IPS DF 4.7 (cell line): Measurements from ENCODE around the gene BCL2L14.

Source experiments
- DNase-seq: peaks from one replicate; pipeline ENCODE4 v3.0.0-alpha.2; 2013; ENCODE audit warnings: low spot score; ENCODE audit errors: extremely low read depth

Gene BCL2L14

DNA sequence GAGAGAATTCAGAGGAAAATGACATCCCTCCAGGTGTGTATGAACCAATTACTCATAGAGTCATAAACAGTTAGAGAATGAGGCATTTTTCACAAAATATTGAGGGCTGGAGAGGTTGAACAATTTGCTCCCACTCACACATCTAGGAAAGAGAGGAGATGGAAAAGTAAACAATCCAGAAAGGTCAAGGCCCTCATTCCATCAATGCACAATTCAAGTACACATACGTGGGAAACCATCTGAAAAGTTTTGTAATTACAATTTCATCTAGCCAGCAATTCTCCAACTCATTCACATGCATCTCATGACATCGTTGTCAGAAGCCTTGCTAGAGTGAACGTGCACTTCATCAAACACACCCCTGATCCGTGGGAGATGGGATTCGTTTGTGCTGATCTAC, 15.7 kb upstream of the BCL2L14 start:
- DNase-seq = no peak

DNA sequence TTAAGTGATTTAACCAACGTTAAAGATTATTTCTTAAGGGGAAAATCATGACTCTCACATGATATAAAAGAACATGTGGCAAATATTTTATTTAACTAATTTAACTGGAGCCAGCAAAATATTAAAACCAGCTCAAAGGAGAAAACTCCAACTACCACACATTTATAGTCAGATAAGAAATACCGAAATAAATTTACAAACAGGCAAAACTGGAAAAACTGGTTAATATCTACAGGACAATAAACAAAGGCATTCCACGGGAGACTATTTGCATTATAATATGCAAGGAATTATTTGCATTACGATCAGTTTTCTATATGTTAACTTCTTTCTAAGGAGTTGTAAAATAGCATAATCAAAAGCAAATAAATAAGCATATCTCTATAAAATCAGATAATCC, 13.8 kb upstream of the BCL2L14 start:
- no peak for DNase-seq

- DNase-seq = no peak
Measured at GRCh38 chr12:12064596-12064995, 6.1 kb upstream of the BCL2L14 start.

- no peak for DNase-seq
Measured at GRCh38 chr12:12068751-12069150, 2.0 kb upstream of the BCL2L14 start.

GRCh38 chr12:12069821-12070548, 754 bp upstream of the BCL2L14 start:
- DNase-seq = no peak

DNA sequence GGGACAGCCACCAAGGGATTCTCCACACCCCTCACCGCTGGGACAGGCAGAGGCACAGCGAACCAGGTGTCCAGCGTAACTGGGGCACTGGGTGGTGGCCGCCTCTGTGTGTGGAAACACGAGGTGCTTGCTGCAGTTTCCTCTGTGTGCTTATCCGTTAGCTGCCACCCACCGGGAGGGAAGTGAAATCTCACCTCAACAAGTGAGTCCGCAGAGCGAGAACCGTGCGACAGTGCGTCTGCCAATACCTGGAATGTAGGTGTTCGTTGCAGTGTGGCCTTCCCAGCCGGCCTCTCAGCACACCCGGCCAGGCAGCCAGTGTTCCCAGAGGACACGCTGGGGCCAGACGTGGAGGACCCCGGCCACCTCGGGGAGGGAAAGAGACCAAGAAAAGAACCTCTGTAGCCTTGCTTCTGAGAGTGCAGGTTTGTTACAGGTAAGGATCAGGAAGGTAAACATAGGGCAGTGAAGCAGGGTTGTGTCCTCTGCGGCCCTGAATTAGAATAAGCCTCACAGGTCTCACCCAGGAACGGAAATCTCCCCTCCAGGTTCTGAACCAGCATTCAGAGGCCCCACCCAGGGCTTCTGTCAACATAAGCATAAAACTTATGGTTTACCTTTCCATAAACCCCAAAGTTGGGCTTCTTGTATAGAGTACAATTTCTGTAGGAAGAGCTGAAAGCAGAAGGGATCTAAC, 1.5 kb downstream of the BCL2L14 start:
- DNase-seq = no peak

DNA sequence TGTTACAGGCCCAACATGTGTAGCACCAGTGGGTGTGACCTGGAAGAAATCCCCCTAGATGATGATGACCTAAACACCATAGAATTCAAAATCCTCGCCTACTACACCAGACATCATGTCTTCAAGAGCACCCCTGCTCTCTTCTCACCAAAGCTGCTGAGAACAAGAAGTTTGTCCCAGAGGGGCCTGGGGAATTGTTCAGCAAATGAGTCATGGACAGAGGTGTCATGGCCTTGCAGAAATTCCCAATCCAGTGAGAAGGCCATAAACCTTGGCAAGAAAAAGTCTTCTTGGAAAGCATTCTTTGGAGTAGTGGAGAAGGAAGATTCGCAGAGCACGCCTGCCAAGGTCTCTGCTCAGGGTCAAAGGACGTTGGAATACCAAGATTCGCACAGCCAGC, 8.6 kb downstream of the BCL2L14 start:
- DNase-seq = no peak

DNA sequence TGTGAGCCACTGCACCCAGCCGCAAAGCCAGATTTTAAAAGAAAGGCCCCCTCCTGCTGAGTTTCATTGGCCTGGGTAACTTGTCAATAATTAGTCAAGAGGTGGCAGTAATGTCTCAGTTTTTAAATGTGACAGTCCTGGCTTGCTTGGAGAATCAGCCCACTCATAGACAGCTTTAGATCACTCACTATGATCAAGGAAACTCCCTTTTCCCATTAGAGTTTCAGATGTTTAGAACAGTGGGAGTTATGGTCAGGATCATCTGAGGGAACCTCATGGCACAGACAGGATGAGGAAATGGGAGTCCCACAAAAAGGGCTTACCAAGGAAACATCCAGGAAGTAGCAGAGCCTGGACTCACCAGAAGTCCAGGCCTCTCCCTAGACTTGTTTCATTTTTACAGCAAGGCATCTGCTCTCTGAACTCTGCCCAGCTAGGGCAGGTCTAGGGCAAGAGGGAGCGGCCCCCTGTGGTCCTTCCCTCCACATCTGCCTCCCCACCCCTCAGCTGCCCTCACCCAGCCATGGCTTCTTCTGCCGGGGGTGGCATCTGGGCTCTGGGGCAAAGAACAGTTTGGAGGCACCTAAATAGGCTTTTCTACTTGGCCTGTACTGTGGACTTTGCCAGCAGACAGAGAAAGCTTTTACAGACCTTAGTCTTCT, 11.2 kb downstream of the BCL2L14 start:
- no peak for DNase-seq

DNA sequence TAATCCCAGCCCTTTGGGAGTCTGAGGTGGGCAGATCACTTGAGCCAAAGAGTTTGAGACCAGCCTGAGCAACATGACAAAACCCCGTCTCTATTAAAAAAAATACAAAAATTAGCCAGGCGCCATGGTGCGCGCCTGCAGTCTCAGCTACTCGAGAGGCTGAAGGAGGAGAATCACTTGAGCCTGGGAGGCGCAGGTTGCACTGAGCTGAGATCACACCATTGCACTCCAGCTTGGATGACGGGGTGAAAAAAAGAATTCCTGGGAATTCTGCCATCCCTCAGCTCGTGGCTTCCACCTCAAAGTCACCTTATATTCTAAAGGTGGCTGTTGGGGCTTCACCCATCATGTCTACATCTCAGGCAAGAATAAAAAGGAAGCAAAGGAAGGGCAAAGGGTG, 12.9 kb downstream of the BCL2L14 start:
- no peak for DNase-seq

DNA sequence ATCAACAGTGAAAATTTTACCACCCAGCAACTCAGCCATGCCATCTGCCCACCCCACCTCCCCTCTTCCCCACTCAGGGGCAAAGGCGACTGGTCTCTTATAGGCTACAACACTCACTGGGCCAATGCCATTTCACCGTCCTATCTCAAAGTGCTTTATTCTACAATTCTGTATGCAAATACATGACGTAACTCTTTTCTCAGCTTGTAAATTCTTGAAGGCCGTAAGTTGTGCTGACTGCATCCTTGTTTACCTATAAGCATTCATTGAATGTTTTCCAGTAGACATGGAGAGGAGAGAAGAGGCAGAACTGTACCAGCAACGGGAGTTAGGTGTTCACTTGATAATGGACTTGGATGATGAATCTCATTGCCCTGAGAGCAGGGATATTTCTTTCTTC, 15.6 kb downstream of the BCL2L14 start:
- no peak for DNase-seq

- DNase-seq = peak; percentile 49
Measured at GRCh38 chr12:12086973-12087692, 16.4 kb downstream of the BCL2L14 start.

GRCh38 chr12:12087693-12088034, 16.9 kb downstream of the BCL2L14 start:
- DNase-seq = no peak

GRCh38 chr12:12088147-12088546, 17.4 kb downstream of the BCL2L14 start:
- DNase-seq = no peak

- no peak for DNase-seq
Measured at GRCh38 chr12:12088761-12089160, 18.0 kb downstream of the BCL2L14 start.

DNA sequence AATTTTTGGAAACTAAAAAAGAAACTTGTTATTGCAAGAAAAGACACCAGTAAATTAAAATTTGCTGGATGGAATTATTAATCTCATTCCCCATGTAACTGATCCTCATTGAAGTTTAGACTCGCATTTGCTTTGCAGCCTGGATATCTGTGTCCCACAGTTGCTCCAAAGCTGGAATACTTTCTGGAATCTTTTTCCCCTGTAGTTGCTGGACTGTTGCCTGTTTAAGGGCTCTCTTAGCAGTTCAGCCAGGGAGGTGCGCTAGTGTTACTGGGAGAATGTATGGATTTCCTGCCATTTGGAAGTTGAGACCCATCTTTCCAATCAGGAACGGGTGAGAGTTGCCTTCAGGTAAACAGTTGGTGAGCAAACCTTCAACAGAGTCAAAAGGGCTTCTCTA, 20.3 kb downstream of the BCL2L14 start:
- no peak for DNase-seq

GRCh38 chr12:12091977-12092663, 21.4 kb downstream of the BCL2L14 start:
- DNase-seq = no peak

DNA sequence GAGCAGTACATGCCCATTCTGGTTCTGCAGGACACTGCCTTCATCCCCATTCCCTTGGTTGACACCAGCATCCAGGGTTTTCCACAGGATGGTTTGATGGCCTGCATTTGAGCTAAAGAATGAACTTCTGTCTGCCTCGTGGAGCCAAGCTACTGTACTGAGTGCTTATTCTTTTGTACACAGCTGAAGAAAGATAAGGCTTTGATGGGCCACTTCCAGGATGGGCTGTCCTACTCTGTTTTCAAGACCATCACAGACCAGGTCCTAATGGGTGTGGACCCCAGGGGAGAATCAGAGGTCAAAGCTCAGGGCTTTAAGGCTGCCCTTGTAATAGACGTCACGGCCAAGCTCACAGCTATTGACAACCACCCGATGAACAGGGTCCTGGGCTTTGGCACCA, 23.7 kb downstream of the BCL2L14 start:
- DNase-seq = no peak

GRCh38 chr12:12095021-12095420, 24.3 kb downstream of the BCL2L14 start:
- DNase-seq = no peak

DNA sequence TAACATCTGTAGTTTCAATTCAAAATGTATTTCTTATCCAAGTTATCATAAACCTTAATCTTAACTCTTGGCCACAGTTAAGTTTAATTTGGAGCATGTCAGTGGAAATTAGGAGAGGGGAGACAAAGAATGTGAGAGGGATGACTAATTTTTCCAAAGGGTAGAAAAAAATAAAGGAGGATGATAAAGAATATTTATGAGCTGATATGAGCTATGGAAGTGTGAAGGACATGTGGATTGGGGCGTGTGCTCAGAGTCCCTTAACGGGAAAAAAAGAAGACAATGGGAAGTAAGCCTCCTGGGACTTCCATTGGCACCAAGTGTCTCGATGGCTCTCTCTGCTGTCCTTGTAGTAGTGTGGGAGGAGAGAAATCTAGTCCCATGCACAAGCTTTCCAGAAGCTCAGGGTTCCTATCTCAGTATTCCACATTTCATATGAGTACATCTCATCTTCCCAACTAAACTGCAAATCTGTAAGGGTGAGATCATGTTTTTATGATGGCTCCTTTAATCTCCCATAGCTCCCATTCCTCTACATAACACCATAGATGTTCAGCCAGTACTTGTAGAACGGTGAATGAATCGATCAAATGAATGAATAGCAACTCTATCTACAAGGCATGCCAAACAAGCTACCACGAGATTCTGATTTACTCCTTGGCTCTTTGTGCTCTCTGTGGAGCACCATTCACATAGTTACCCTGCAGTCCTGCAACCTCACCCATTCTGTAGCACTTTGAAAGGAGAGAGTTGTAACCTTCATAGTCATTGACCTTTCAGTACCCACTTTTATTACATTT, 27.4 kb downstream of the BCL2L14 start:
- DNase-seq = no peak

DNA sequence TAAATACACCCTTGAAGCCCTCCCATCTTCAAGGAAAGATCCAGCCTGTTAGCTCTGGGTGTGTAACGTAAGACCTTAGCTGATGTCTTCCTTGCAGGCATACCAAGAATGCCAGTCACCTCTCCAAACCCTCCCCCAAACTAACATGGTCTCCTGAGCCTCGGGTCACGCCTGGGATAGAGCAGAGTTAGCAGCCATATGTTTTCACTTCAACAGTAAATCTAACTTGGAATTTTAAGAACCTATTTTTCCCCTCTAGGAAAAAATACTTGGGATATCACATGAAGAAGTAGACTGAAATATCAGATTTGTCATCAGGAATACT, 27.9 kb downstream of the BCL2L14 start:
- DNase-seq = no peak

- no peak for DNase-seq
Measured at GRCh38 chr12:12099102-12099501, 28.4 kb downstream of the BCL2L14 start.
